ENCODE results near the gene PYGM.

PYGM gene

DNA sequence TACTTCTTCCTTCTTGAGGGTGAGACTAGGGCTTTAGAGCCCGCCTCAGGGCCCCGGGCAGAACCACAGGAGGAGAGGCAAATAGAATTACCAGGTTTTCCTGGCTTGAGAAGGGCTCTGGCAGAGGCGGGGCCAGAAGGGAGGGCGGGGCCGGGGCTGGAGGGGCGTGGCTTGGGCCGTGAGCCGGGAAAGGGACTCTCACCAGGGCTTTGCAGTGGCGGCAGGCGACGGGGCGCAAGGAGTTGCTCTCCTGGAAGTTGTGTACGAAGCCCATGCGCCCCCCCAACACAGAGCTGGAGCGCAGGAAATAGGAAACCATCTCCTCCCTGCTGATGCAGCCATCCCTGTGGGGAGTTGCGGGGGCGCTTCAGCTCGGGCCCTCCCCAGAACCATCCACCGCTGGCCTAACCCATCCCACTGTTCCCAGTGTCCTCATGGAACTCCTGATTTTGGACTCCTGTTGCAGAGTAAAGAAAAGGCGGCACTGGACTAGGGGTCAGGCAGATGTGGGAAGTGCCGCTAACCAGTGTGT is 29.9 kb downstream of the PYGM start:
- H3K4me3 ChIP-seq (ENCODE audit: low read length): no peak overlapping the region
- TF ChIP-seq, protein P1, sequence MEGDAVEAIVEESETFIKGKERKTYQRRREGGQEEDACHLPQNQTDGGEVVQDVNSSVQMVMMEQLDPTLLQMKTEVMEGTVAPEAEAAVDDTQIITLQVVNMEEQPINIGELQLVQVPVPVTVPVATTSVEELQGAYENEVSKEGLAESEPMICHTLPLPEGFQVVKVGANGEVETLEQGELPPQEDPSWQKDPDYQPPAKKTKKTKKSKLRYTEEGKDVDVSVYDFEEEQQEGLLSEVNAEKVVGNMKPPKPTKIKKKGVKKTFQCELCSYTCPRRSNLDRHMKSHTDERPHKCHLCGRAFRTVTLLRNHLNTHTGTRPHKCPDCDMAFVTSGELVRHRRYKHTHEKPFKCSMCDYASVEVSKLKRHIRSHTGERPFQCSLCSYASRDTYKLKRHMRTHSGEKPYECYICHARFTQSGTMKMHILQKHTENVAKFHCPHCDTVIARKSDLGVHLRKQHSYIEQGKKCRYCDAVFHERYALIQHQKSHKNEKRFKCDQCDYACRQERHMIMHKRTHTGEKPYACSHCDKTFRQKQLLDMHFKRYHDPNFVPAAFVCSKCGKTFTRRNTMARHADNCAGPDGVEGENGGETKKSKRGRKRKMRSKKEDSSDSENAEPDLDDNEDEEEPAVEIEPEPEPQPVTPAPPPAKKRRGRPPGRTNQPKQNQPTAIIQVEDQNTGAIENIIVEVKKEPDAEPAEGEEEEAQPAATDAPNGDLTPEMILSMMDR (conservative IDR thresholded peaks at IDR 0.05; ENCODE audit: low read depth, low read length): no peak
- DNase-seq (ENCODE audit: low read depth): no peak

DNA sequence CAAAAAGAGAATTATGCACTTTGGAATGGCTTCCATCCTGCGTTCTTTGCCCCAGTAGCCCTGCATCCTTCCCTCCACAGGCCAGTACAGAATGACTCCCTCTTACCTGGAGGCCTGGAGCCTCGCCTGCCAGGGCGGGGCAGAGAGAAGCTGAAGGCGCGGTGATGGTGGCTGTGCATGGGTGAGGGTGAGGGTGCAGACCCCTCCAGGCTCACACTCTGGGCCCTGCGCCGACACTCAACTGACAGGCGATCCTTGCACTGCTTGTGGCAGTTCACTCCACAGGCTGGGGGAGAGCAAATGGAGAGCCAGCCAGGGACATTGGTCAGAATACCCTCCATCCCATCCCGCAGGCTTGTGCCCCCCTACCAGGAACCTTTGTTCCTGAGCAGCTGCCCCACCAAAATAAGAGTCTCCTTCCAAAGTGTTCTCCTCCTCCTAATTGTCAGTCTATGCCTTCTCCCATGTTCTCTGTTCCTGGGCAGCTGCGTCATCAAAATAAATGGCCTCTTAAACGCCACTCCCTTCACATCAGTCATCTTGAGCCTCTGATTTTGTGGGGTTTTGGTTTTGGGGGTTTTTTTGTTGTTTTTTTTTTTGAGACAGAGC is 30.9 kb downstream of the PYGM start:
- no peak for DNase-seq (ENCODE audit: low read depth)
- H3K4me3 ChIP-seq (ENCODE audit: low read length): no peak overlapping the region
- TF ChIP-seq, protein P1 (conservative IDR thresholded peaks at IDR 0.05; ENCODE audit: low read depth, low read length): no peak

- TF ChIP-seq, protein P1 (conservative IDR thresholded peaks at IDR 0.05; ENCODE audit: low read depth, low read length): no peak
- H3K4me3 ChIP-seq (ENCODE audit: low read length): no peak overlapping the region
- no peak for DNase-seq (ENCODE audit: low read depth)
Measured at GRCh38 chr11:64726867-64727530, 32.8 kb downstream of the PYGM start.

GRCh38 chr11:64726211-64726641 is 33.5 kb downstream of the PYGM start:
- no peak for DNase-seq (ENCODE audit: low read depth)
- TF ChIP-seq, protein P1 (conservative IDR thresholded peaks at IDR 0.05; ENCODE audit: low read depth, low read length): no peak
- no peak overlapping the region for H3K4me3 ChIP-seq (ENCODE audit: low read length)

GRCh38 chr11:64724863-64725532 is 34.8 kb downstream of the PYGM start:
- no peak for DNase-seq (ENCODE audit: low read depth)

GRCh38 chr11:64723907-64724862 is 35.6 kb downstream of the PYGM start:
- H3K4me3 ChIP-seq (ENCODE audit: low read length): no peak overlapping the region
- no peak for DNase-seq (ENCODE audit: low read depth)
- TF ChIP-seq, protein P1 (conservative IDR thresholded peaks at IDR 0.05; ENCODE audit: low read depth, low read length): no peak

More at GRCh38 chr11:64724863-64725532, 34.8 kb downstream of the PYGM start:
- TF ChIP-seq, protein P1 (conservative IDR thresholded peaks at IDR 0.05; ENCODE audit: low read depth, low read length): no peak
- no peak overlapping the region for H3K4me3 ChIP-seq (ENCODE audit: low read length)

All from retinal pigment epithelial cell (primary cell).